ENCODE results near the gene VSIG10L.

Gene VSIG10L

GRCh38 chr19:51341976-51342580, at the start of gene VSIG10L:
TSS of gene VSIG10L (minus strand) at chr19:51342139. CDS start at chr19:51342124, 15 bp downstream.
- DNase-seq (ENCODE audit: extremely low read depth in 1 of 2, low read depth in 1 of 2) = no peak

GRCh38 chr19:51391073-51391611, 49.2 kb upstream of the VSIG10L start:
- DNase-seq (ENCODE audit: extremely low read depth in 1 of 2, low read depth in 1 of 2) = no peak

- DNase-seq (ENCODE audit: extremely low read depth in 1 of 2, low read depth in 1 of 2) = no peak
Measured at GRCh38 chr19:51389143-51389542, 47.2 kb upstream of the VSIG10L start.

- DNase-seq (ENCODE audit: extremely low read depth in 1 of 2, low read depth in 1 of 2) = no peak
Measured at GRCh38 chr19:51387924-51388389, 46.0 kb upstream of the VSIG10L start, which contains the start of gene LIM2. TSS of gene LIM2 (minus strand) at chr19:51387974. CDS start at chr19:51387443, 531 bp downstream.

- DNase-seq (ENCODE audit: extremely low read depth in 1 of 2, low read depth in 1 of 2) = no peak
Measured at GRCh38 chr19:51386882-51387520, 45.1 kb upstream of the VSIG10L start.

GRCh38 chr19:51382004-51382403, 40.1 kb upstream of the VSIG10L start:
- DNase-seq (ENCODE audit: extremely low read depth in 1 of 2, low read depth in 1 of 2) = no peak

- no peak for DNase-seq (ENCODE audit: extremely low read depth in 1 of 2, low read depth in 1 of 2)
Measured at GRCh38 chr19:51380379-51380778, 38.4 kb upstream of the VSIG10L start.

GRCh38 chr19:51377422-51377821, 35.5 kb upstream of the VSIG10L start:
- DNase-seq (ENCODE audit: extremely low read depth in 1 of 2, low read depth in 1 of 2) = no peak

- no peak for DNase-seq (ENCODE audit: extremely low read depth in 1 of 2, low read depth in 1 of 2)
Measured at GRCh38 chr19:51375504-51376221, 33.7 kb upstream of the VSIG10L start.

GRCh38 chr19:51372649-51373504, 30.9 kb upstream of the VSIG10L start, which contains the start of gene NKG7:
TSS of gene NKG7 (minus strand) at chr19:51372654. CDS start at chr19:51372535, 119 bp downstream.
- DNase-seq (ENCODE audit: extremely low read depth in 1 of 2, low read depth in 1 of 2) = peak; percentile 55 to 63

GRCh38 chr19:51372021-51372648, 30.2 kb upstream of the VSIG10L start:
- no peak for DNase-seq (ENCODE audit: extremely low read depth in 1 of 2, low read depth in 1 of 2)

GRCh38 chr19:51371186-51371690, 29.3 kb upstream of the VSIG10L start:
- DNase-seq (ENCODE audit: extremely low read depth in 1 of 2, low read depth in 1 of 2) = no peak

GRCh38 chr19:51370230-51370629, 28.3 kb upstream of the VSIG10L start:
- DNase-seq (ENCODE audit: extremely low read depth in 1 of 2, low read depth in 1 of 2) = no peak

- no peak for DNase-seq (ENCODE audit: extremely low read depth in 1 of 2, low read depth in 1 of 2)
Measured at GRCh38 chr19:51368366-51369282, 26.7 kb upstream of the VSIG10L start, which contains the start of gene CLDND2. TSS of gene CLDND2 (minus strand) at chr19:51369003. CDS start at chr19:51368577, 426 bp downstream.

- peak; percentile 85 to 93 for DNase-seq (ENCODE audit: extremely low read depth in 1 of 2, low read depth in 1 of 2)
Measured at GRCh38 chr19:51367565-51368365, 25.8 kb upstream of the VSIG10L start.

- DNase-seq (ENCODE audit: extremely low read depth in 1 of 2, low read depth in 1 of 2) = no peak
Measured at GRCh38 chr19:51367255-51367564, 25.3 kb upstream of the VSIG10L start.

GRCh38 chr19:51366389-51367254, 24.7 kb upstream of the VSIG10L start:
- DNase-seq (ENCODE audit: extremely low read depth in 1 of 2, low read depth in 1 of 2) = peak; percentile 78 to 83
